ENCODE measurements around the gene VENTX. TPM values are rescaled to one million over a fixed set of nuclear protein-coding genes. Genes with fewer than 3 reads are reported as not detected.

Gene VENTX
- polyA plus RNA-seq, 3 donors = 1.4 to 56.0 (median 1.6) TPM

DNA sequence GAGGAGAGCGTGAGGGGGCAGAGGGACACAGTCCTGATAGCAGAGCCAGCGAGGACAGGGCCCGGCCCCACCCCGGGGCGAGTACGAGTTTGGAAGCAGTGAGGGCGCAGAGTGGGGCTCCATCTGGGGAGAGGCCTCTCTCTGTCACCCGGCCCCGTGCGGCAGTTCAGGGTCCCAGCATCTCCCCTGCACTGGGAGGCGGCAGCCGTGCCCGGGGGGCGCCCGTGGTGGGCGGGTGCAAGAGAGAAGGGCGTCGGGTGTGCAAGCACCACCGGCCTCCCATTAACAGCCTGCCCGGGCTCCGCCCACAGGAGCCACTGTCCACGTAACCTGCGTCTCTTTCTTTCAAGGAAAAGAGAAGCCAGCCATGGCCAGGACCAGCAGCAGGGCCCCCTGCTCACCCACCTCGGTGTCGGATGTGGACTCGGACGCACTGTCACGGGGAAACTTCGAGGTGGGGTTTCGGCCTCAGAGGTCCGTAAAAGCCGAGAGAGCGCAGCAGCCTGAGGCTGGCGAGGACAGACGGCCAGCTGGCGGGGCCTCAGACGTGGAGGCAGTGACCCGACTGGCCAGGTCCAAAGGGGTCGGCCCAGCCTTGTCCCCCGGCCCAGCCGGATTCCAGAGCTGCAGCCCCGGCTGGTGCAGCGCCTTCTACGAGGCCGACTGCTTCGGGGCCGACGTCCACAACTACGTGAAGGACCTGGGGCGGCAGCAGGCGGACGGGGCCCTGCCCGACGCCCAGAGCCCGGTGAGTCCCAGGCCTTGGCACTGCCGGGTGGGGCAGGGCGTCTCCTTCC is 36.3 kb upstream of the VENTX start:
- WGBS (ENCODE audit: insufficient coverage) = 94% methylated on average over 53 of the region's 57 CpGs
- H4K20me1 ChIP-seq (ENCODE audit: insufficient read depth, low read length) = no peaks in the 10 kb centered on the region
- no peaks in the 10 kb centered on the region for H3K79me2 ChIP-seq (ENCODE audit: insufficient read depth, low read length)
- intact Hi-C loops (cut with micrococcal nuclease) = no loop called here
- Mint-ChIP-seq H3K9me3 (no peaks in the 10 kb centered on the region), H3K27me3 (ENCODE audit: low read depth in 3 of 3) (peaks cover 0 to 3% (median 2%) of the 10 kb centered on the region in 3 donors), H3K36me3 (no peaks in the 10 kb centered on the region), H3K4me3 (no peak overlapping the region), H3K4me1 (no peaks in the 10 kb centered on the region), H3K27ac (no peak overlapping the region)
- H3K27me3 ChIP-seq (ENCODE audit: control insufficient read depth in 2 of 2, insufficient read depth in 2 of 2, low read length in 2 of 2) = no peaks in the 10 kb centered on the region
- DNase-seq = no peak
- H2AFZ ChIP-seq (ENCODE audit: insufficient read depth, low read depth, low read length, poor library complexity, severe bottlenecking) = no peak overlapping the region
- no peak overlapping the region for H3K9ac ChIP-seq (ENCODE audit: insufficient read depth, low read length, poor library complexity, severe bottlenecking)
- no peak overlapping the region for H3K27ac ChIP-seq (ENCODE audit: low read depth in 1 of 2, low read length in 2 of 2)
- H3K4me3 ChIP-seq (replicated peaks in 1 of 3; ENCODE audit: low read depth in 2 of 3, low read length in 3 of 3) = no peak overlapping the region
- H3K4me1 ChIP-seq (ENCODE audit: control insufficient read depth in 1 of 2, insufficient read depth in 2 of 2, low read length in 2 of 2) = no peaks in the 10 kb centered on the region
- no peaks in the 10 kb centered on the region for H3K36me3 ChIP-seq (replicated peaks in 1 of 2; ENCODE audit: control insufficient read depth in 1 of 2, insufficient read depth in 2 of 2, low read length in 2 of 2)
- H3K9me3 ChIP-seq (replicated peaks in 1 of 2; ENCODE audit: control insufficient read depth in 1 of 2, insufficient read depth in 1 of 2, low read length in 2 of 2) = no peaks in the 10 kb centered on the region
- no peak overlapping the region for H3K4me2 ChIP-seq (replicated peaks; ENCODE audit: extremely low read depth, low read length, poor library complexity, severe bottlenecking)
- TF ChIP-seq, protein P1, sequence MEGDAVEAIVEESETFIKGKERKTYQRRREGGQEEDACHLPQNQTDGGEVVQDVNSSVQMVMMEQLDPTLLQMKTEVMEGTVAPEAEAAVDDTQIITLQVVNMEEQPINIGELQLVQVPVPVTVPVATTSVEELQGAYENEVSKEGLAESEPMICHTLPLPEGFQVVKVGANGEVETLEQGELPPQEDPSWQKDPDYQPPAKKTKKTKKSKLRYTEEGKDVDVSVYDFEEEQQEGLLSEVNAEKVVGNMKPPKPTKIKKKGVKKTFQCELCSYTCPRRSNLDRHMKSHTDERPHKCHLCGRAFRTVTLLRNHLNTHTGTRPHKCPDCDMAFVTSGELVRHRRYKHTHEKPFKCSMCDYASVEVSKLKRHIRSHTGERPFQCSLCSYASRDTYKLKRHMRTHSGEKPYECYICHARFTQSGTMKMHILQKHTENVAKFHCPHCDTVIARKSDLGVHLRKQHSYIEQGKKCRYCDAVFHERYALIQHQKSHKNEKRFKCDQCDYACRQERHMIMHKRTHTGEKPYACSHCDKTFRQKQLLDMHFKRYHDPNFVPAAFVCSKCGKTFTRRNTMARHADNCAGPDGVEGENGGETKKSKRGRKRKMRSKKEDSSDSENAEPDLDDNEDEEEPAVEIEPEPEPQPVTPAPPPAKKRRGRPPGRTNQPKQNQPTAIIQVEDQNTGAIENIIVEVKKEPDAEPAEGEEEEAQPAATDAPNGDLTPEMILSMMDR (IDR thresholded peaks at IDR 0.05) = no peak

DNA sequence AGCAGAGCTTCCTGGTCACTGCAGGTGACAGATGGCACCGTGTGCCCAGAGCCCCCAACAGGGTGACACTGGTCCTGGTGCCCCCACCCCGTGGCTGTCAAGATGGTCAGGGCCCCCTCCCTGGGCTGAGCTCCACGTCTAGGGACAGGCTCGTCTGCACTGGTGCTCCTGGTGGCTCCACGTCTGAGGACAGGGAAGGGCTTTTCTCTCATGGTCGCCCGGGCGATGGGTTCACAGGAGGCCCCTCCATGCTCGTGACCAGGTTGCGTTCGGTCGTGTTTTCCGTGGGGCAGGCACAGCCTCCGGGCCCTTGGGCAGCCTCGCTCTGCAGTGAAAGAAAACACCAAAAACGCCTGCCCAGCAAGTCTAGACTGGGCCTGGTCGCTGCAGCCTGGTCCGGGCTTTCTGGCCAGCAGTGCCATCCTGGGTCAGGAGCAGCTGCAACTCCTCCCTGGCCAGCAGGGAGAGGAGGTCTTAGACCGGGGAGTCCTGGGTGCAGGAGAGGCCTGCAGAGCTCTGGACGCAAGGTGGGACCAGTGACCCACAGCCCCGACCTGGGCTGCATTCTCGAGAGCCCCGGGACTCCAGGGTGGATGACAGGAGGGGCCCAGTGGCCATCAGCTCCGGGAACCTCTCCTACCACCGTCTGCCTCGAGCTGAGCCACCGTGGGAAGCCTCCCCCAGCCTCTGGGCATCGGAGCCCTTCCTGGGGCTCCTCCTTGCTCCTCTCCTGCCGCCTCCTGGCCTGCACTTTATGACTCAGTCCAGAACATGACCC is 35.5 kb upstream of the VENTX start:
- Mint-ChIP-seq H3K9me3 (no peaks in the 10 kb centered on the region), H3K4me1 (no peaks in the 10 kb centered on the region), H3K36me3 (no peaks in the 10 kb centered on the region), H3K27me3 (ENCODE audit: low read depth in 3 of 3) (peaks cover 0 to 3% (median 2%) of the 10 kb centered on the region in 3 donors), H3K4me3 (no peak overlapping the region), H3K27ac (no peak overlapping the region)
- TF ChIP-seq, protein P1 (IDR thresholded peaks at IDR 0.05) = no peak
- WGBS (ENCODE audit: insufficient coverage) = 84% methylated on average over 26 of the region's 29 CpGs
- no peak overlapping the region for H2AFZ ChIP-seq (ENCODE audit: insufficient read depth, low read depth, low read length, poor library complexity, severe bottlenecking)
- H3K9me3 ChIP-seq (replicated peaks in 1 of 2; ENCODE audit: control insufficient read depth in 1 of 2, insufficient read depth in 1 of 2, low read length in 2 of 2) = no peaks in the 10 kb centered on the region
- no peak overlapping the region for H3K27ac ChIP-seq (ENCODE audit: low read depth in 1 of 2, low read length in 2 of 2)
- intact Hi-C loops (cut with micrococcal nuclease) = no loop called here
- H3K79me2 ChIP-seq (ENCODE audit: insufficient read depth, low read length) = no peaks in the 10 kb centered on the region
- H3K9ac ChIP-seq (ENCODE audit: insufficient read depth, low read length, poor library complexity, severe bottlenecking) = no peak overlapping the region
- no peaks in the 10 kb centered on the region for H3K4me1 ChIP-seq (ENCODE audit: control insufficient read depth in 1 of 2, insufficient read depth in 2 of 2, low read length in 2 of 2)
- H3K27me3 ChIP-seq (ENCODE audit: control insufficient read depth in 2 of 2, insufficient read depth in 2 of 2, low read length in 2 of 2) = no peaks in the 10 kb centered on the region
- no peaks in the 10 kb centered on the region for H3K36me3 ChIP-seq (replicated peaks in 1 of 2; ENCODE audit: control insufficient read depth in 1 of 2, insufficient read depth in 2 of 2, low read length in 2 of 2)
- DNase-seq = no peak
- H3K4me2 ChIP-seq (replicated peaks; ENCODE audit: extremely low read depth, low read length, poor library complexity, severe bottlenecking) = no peak overlapping the region
- no peak overlapping the region for H3K4me3 ChIP-seq (replicated peaks in 1 of 3; ENCODE audit: low read depth in 2 of 3, low read length in 3 of 3)
- H4K20me1 ChIP-seq (ENCODE audit: insufficient read depth, low read length) = no peaks in the 10 kb centered on the region
